Hippocampal formation (tissue), 2 donors: Measurements from ENCODE around the gene NTRK3.

ENCODE experiments used
- DNase-seq, 2 donors: peaks; one replicate each; lab custom pipeline; 2025; lab: John Stamatoyannopoulos, UW

Gene NTRK3

DNA sequence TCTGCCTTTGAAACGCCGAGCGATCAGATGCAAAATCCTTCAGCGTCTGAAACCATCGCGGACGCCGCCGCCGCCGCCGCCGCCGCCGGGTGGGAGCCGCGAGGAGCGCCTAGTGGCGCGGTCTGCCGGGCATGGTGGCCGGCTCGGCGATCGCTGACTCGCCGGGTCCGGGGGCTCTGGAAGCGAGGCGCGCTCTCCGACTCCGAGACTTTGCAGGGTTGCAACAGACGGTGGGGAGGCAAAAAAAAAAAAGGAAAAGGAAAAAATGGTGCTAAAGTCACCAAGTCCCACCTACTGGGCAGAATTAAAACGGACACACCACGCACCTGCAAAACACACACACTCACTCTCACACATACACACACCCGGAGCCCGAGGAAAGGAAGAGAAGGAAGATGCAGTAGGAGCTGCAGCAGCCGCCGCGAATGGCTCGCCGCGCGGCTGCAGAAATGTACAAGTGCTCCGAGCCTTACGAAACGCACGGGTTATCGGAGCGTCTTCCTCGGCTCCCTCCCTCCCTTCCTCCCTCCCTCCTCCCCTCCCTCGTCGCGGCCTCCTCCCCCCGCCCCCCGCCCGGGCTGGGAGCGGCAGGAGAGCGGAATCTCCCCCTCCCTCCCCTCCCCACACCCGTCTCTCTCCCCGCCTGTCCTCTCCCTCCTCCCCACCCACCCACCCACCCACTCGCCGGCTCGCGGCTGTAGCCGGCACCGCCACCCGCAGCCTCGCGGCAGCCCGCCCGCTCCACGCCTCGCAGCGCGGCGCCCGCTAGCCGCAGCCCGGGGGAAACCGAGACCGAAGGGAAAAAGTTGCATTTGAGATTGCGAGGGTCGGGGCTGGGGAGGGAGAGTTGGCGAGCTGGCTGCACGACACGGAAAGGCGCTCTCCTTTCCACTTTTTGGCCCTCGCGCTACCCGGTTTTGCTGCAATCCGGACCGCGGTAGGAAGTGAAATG lies at the start of gene NTRK3:
NTRK3 (minus strand) TSS at position 461 of the 952 bp plus-strand sequence. CDS start 586 bp downstream, outside the sequence.
- DNase-seq: peak in 1 of 2 donors; percentile 32

DNA sequence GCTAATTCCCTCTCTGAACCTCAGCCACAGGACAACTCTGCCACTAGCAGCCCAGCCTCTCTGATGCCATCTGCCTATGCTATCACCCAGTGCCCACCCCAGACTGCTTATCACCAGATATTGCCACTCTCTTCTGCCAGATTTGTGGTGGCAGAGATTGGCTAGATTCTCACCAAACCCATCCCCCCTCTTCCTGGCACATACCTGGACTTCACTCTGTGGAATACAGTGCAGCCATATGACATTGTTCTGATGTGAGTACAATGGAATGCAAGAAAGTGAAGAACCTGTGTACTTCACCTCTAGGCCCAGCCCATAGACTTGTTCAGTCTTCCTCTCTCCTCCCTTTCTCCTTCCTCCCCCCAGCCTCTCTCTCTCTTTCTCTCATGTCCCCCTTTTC lies 46.9 kb upstream of the NTRK3 start:
- DNase-seq: no peak

DNA sequence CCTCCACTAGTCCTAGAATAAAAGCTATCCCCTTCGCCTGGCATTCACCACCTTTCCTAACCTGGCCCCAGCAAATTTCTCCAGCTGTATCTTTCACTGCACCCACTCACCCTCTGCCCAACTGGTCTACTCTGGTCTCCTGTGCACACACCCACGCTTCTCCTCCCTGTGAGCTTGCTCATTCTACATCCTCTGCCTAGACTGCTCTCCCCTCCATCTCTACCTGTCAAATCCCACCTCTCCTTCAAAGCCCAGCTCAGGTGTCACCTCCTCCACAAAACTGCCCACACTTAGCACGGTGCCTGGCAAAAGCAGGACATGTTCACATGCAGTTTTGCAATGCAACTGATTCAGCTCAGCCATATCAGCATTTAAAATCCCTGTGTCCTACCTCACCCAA lies 45.8 kb upstream of the NTRK3 start:
- DNase-seq: peak in 1 of 2 donors; percentile 14

DNA sequence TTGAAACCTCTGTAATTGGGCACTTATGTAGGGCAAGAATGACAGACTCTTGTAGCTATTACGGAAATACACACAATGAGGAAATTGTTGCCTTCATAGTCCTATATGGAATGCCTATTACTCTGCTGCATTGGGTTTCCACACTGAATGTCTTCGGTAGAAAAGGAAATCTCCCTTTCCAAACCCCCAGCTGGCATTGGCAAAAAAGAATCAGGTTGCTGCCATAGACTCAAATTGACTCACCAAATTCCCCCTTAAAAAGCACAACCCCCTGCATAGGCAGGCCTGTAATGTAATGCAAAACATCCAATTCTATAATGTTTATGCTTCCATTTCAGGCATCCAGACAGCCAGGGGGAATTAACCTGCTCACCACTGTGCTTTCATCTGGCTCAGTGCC lies 44.8 kb upstream of the NTRK3 start:
- no peak for DNase-seq

DNA sequence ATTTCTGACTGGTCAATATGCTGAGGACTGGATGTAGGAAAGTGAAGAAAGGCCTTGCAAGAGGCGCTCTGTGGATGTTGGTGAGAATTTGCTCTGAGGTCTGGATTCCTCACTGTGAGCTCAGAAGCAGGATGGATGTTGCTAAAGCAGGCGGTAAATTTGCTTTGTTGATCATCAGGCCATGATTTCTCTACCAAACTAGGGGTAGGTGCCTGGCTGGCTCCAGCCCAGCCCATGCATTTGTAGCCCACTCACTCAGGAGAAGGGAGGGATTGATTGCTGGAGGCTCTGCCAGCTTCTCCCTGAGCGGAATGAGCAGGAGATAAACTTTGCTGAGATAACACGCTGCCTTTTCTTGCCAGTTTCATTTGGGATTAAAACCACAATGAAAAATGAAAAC lies 44.3 kb upstream of the NTRK3 start:
- DNase-seq: no peak

DNA sequence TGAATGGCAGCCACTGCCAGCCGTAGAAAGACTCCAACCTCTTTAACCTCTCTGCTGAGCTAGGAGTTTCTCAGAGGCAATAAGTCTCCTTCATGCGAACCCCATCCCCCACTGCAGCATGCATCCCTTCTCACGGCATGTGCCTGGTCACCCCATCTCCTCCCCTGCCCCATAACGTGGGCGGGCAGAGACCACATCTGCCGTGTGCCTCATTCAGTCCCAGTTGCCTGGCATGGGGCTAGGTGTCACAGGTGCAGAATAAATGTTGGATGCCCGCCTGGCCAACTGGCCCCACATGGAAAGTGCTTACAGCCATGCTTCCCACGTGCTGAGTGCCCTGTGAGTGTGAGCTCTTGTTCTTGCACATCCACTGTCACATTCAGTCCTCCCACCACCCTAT lies 43.5 kb upstream of the NTRK3 start:
- DNase-seq: no peak

DNA sequence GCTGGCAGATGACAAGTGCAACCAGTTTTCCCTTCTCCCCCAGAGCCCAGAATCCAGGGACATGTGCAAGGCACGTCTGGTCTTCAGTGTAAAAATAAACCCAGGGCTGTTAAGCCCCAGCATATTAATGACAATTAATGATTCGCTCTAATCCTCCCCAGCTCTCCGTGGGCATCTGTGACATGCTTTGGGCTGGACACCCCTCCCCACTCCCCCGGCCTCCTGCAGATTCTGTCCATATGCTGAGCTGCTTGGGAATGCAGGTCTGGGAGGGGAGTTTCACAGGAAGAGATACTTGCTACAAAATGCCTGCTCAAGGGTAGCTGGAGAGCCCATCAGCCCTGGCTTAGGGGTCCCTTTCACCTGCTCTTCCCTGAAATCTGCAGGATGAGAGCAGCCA lies 43.0 kb upstream of the NTRK3 start:
- DNase-seq: no peak

DNA sequence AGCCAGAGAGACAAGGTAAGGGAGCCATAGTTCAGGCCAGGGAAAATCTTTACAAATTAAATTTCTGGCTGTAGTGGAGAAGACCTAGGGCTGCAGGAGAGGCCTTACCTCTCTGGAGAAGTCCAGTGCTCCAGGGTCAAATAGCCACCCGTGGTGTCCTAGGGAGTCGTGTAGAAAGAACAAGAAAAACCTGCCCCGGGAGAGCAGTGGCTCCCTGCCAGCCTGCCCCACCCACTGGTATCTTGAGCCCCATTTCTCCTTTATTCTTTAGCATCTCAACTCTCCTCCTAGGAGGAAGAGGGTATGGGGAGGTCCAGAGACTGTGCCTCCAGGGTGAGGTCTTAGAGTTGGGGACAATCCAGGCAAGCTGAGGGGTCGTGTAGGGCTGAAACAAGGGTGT lies 32.1 kb upstream of the NTRK3 start:
- no peak for DNase-seq

DNA sequence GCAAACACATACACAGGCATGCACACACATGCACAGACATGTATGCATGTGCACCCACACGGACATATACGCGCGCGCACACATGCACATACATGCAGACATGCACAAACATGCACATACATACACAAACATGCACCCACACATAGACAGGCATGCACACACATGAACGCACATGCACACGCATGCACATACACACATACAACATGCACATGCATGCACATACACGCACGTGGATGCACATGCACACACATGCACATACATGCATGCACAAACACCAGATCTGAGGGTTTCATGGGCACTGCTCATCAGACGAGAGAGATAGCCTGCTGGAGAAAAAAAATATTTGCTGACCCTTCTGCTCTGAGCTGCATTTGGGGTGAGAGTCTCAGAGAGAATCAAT lies 31.7 kb upstream of the NTRK3 start:
- DNase-seq: no peak

DNA sequence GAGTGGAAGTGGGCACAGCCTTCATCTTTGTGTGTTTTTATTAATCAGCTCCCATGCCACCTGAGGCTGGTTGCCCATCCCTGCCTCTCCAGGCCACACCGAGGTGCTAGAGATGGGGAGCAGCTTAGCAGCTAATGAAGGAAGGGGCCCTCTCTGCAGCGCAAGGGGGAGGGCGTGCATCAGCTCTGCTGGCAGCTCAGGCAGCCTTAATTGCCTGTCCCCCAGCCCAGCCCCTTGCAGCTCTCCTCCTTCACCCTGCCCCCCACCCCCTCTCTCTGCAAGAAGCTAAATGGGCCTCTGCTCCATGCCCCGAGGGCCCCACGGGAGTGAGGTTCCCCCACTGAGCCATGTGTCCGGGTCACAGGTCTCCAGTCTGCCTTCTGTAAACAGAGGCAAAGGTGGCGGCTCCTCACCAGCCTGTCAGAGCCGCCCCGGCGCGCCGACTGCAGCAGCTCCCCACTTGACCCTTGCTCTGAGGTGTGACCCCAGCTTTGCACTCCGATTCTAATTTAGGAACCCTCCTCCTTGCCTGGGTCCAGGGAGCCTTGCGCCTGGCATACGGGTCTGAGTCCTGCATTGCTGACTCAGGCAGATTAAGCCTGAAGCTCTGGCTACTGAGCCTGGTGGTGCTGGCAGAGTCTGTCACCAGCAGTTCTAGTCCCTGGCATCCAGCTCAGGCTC lies 27.9 kb upstream of the NTRK3 start:
- no peak for DNase-seq

DNA sequence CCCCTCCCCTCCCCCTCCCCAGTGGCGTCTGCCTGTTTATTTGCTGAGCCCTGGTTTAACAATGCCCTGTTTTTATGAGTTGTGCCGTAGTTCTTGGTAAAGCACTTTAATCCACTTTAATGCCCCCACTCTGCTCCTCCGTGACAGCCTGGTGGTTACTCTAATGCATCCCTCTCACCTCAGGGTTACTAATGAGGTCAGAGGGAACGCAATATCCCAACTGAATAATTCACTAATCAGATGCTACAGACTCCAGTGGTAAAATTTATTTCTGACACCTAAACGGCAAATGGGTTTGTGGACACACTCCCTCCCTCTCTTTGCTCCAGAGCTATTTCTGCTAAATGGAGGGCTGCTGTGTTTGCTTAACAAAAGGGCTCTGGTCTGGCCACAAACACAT lies 26.1 kb upstream of the NTRK3 start:
- no peak for DNase-seq

DNA sequence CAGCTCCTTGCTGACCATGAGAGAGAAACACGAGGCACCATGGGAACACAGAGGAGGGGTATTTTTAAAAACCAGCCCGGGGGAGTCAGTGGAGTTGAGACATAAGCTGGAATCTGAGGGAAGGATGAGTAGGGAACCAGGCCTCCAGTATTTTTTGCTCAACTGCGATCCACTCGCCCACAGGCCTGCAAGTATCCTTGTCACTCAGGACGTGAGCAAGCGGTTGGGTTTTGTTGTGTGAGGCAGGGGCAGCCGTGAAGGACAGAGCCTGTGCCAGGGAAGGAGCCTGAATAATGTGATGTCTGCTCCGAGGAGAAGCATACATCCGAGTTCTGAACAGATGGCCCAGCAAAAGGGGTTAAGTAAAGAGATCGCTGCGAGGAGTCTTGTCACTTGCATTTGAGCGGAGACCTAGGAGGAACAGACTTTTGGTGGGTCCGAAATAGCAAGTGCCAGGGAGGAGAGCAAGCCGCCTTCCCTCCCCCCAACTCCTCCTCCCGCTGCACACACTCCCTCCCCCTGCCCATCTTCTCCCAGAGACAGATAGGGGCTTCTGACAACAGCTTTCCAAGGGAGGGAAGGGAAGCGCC lies 20.4 kb upstream of the NTRK3 start:
- no peak for DNase-seq

DNA sequence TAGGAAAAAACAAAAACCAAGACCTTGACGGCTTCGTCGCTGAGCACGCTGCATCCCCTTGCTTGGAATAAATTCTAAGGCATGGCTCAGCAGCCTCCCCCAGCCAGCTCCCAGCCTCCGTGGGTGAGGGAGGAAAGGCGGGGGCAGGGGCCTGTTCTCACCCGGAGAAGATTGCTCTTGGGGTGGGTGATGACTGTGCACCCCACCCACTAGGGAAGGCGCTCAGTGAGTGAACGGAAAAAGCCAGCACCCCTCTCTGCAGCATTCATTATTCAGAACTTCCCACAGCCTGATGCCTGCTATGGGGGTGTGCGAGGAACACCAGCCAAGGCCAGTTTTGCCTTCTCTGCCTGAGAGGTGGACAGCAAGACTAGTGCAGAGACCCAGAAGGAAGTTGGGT lies 19.3 kb upstream of the NTRK3 start:
- no peak for DNase-seq

DNA sequence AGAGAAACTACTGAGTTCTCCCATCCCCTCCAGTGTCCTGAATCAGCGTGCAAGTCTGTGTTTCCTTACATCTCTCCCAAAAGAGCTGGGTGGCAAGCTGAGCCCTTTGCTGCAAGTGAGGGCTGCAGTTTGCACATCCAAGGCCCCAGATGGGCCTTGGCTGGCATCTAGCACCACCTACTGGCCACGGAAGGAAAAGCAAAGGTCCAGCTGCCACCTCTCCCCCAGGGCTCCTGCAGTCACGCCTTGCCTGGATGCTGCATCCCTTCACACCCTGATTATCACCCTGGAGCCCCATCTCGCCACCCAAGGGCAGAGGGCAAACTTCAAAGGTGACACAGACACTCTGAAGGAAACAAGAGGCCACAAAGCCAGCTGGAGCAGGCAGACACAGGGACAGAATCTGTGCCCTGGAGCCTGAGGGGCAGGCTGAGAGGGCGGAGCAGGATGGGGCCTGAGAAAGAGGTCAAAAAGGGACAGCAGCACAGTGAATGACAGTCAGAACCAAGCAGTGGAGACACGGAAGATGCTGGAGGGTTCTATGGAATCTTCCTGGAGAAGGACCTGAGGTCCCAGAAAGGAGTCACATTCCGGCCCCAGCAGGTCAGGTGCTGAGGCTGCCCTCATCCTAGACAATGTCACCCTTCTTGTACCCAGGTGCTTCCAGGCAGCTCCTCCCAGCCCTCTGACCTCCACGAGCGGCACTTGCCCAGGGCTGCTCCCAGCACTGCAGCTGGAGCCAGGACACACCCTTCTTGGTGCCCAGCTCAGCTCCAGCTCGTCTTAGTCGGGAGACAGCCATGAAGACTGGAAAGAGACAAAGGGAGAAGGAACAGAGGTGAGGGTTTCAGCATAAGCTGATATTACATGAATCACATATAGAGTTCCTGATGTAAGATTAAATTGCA lies 18.3 kb upstream of the NTRK3 start:
- DNase-seq: peak; percentile 45 to 61

DNA sequence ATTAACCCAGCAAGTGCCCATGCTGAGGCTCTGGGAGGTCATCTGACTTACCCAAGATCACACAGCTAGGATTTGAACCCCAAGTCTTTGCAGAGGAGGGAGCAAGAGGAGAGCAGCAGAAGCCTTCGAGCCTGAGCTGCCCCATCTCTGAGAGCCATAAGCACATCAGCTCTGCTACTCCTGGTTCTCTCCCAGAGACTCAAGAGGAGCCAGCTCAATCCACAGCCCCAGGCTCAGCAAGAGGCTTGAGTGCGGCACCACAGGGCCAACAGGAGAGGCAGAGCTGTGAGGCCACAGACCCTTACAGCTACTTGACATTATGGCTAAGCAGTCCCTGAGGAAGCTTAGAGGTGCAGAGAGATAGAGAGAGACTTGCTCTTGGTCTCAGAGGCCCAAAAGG lies 15.9 kb upstream of the NTRK3 start:
- no peak for DNase-seq

DNA sequence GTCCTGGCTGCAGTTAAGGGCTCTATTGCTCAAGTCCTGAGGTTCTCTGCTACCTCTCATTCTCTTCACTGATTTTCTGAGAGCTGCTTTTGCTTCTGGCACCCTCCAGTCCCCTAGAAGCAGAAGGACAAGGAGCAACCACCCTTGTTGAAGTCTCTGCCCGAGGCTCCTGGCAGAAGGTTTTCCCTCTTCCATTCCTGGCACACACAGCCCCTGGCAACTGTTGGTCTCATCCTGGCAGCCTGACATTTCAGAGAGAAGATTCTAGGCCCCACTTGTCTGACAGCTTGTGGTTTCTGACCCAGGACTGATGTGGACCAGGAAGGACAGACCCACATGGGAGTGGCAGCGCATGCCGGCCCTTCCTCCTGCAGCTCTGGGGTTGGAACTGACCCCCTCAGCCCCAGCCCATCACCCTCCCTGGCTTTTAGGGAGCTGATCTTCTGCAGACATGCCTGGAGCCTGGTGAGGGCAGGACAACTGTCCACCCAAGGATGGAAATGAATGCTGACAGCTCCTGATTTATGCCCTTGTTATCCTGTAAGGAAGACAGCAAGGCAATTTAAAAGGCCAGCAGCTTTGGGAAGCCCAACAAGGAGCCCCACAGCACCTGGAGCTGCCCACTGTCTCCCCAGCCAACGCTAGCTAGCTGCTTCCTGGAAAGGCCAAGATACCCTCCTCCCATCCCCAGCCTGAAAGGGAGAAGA lies 13.0 kb upstream of the NTRK3 start:
- DNase-seq: no peak

DNA sequence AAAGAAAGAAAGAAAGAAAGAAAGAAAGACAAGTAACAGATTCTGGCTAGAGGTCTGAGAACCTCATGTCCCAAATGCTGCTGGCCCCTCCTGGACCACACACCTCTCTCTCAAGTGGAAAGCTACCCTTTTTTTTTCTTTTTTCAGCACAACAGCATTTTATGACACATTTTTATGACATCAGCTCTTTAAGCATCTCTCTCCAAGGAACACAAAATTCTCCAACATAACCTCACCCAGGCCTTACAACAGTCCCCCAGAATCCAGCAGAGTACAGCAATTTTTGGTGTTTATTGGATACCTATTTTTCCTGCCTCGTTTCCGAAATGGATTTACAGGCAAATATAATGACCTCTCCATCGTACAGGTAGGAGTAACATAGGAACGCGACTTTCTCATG lies 11.2 kb upstream of the NTRK3 start:
- DNase-seq: no peak

DNA sequence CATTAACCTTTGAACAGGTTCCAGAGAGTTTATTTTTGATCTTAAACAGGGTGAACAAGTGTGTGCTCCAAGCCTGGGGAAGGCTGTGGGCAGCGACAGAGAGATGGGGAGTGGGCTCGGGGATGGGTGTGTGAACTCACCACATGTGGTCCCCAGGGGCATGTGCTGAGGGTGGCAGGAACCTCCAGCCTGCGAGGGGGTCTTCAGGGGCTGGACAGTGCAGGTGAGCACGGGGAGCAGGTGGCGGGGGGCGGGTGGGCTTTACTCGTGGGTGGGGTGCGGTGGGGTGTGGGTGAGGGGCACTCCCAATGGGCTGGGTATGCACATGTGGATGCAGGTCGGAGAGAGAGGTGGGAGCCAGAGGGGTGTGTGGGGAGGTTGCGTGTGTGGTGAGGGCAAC lies 9.6 kb upstream of the NTRK3 start:
- DNase-seq: no peak

DNA sequence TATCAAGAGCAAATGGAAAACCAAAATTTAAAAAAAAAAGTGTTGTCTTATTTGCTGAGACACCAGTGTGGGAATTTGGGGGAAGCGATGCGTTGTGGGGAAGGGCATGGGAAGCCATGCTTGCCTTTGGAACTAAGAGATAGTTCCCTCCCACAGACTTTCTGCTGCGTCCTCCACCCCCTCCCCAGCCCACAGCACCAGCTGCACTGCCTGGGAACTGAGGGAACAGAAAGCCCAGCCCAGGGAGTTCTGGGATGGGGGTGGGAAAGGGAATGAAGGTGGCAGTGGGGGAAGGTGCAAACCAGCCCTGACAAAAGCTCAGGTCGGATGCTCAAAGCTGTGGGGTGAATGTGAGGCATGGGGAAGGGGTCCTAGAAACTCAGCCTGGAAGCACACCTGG lies 8.1 kb upstream of the NTRK3 start:
- no peak for DNase-seq

DNA sequence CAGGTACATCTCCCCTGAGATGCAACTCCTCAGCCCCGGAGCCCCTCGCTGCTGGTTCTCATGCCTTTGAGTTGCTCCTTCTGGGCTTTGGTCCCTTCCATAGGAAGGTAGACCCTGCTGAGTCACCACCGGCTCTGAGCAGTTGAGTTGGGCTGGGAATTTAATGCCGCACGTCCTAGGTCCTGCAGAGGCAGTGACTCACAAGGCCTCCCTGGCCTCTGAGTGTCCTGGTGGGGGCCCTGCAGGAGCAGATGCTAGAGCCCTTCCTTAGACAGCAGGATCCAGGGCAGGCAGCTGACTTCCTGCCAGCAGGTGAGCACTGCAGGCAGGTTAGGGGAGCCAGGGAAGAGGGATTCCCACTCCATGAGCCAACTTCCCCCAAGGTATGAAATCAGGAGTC lies 5.5 kb upstream of the NTRK3 start:
- DNase-seq: no peak

DNA sequence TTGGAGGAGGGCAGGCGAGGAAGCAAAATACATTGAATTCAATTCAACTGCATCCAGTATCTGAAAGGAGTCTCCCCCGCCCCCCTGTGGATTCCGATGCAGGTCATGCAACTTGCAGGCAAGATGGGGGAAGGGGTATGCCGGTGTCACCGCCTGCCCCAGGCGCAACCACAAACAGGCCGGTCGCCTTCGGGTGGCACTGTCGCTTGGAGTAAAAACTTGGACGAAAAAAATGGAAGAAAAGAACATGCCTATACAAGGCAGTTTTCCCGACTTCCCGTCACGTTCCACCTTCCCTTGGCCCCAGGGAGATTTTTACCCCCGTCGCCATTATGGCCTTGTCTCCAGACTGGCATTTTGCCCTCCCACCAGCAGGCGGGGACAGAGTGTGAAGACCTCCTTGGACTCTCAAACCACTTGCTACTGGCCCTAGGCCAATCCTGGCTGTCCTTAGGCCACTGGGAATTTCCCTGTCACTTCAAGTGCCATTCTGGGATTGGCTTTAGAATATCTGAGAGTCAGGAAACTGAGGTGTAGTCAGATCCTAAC lies 1.6 kb upstream of the NTRK3 start:
- peak; percentile 54 to 57 for DNase-seq
